ENCODE measurements around the gene SRPK2. TPM values are rescaled to one million over a fixed set of nuclear protein-coding genes. Genes with fewer than 3 reads are reported as not detected.
A peak's percentile ranks its signal among the peaks of the same experiment; 100 is the strongest.

The SRPK2 gene
- total RNA-seq, 1 donor from 2014 or later, result 71.4 TPM

- DNase-seq (ENCODE audit: low read depth), result no peak
These were observed 249.3 kb downstream of the SRPK2 start for GRCh38 chr7:105139381-105139780.

- no peak for DNase-seq (ENCODE audit: low read depth)
These were observed 250.8 kb downstream of the SRPK2 start for GRCh38 chr7:105137898-105138297.

- peak; percentile 45 for DNase-seq (ENCODE audit: low read depth)
These were observed 252.5 kb downstream of the SRPK2 start for GRCh38 chr7:105136221-105136620.

DNA sequence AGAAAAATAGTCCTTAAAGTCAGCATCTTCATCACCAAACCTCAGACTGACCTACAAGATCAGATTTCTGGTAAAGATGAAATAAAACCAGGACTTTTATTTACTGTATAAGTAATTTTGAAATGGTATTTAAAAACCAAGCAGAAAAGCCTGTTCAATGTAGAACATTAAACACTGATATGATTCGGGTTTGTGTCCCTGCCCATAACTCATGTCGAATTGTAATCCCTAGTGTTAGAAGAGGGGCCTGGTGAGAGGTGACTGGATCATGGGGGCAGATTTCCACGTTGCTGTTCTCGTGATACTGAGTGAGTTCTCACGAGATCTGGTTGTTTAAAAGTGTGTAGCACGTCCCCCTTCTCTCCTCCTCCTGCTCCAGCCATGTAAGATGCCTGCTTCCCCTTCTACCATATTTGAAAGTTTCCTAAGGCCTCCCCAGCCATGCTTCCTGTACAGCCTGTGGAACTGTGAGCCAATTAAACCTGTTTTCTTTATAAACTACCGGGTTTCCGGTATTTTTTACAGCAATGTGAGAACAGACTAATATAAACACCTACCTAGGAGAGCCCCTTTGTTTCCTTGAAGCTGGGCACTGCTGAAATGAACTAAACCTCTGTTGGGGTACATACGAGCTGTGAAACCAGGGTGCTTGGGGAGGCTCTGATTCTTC is 254.6 kb downstream of the SRPK2 start:
- DNase-seq (ENCODE audit: low read depth), result no peak

DNA sequence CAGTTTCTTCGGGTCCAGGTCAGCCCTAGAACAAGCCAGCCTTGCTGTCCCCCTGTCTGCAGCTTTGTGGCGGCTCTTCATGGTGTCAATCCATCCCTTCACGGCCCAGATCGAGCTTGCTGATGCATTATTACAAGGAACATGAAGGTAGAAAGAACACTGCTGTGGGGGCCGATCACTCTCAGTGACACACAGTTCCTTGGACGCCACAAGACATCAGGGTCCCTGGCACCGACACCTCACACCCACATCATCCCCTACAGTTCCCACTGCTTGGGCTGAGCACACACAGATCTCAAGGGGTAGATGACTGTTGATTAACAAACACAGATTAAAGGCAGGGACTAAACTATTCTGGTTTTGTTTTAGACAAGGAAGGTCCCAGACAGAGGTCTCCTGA is 255.4 kb downstream of the SRPK2 start:
- no peak for DNase-seq (ENCODE audit: low read depth)

GRCh38 chr7:105132835-105133234 is 255.9 kb downstream of the SRPK2 start:
- no peak for DNase-seq (ENCODE audit: low read depth)

GRCh38 chr7:105132335-105132734 is 256.4 kb downstream of the SRPK2 start:
- no peak for DNase-seq (ENCODE audit: low read depth)

DNA sequence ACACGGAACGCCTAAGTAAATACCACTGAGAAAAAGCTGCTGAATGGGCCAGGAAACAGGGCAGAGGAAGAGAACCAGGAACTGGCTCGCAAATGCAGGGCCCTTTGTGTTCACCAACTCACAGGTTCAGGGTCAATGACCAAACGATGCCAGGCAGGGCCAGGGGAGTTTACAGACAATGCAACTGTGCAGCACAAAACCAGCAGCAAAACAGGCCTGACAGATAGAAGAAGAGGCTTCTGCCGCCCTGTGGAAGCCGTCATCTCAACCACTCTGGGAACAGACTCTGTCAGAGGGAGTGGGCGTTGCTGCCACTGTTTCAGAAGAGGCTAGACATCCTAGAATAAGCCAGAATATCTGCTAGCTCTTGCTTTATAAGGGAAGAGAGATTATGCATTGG is 256.8 kb downstream of the SRPK2 start:
- DNase-seq (ENCODE audit: low read depth), result no peak

- DNase-seq (ENCODE audit: low read depth), result peak; percentile 16
These were observed 257.6 kb downstream of the SRPK2 start for GRCh38 chr7:105131033-105131656.

- DNase-seq (ENCODE audit: low read depth), result peak; percentile 41
These were observed 258.1 kb downstream of the SRPK2 start for GRCh38 chr7:105130580-105130979.

- DNase-seq (ENCODE audit: low read depth), result peak; percentile 58
These were observed 258.7 kb downstream of the SRPK2 start for GRCh38 chr7:105130048-105130447.

GRCh38 chr7:105127179-105127578 is 261.5 kb downstream of the SRPK2 start:
- DNase-seq (ENCODE audit: low read depth), result peak; percentile 39

GRCh38 chr7:105126436-105126975 is 262.2 kb downstream of the SRPK2 start:
- no peak for DNase-seq (ENCODE audit: low read depth)

DNA sequence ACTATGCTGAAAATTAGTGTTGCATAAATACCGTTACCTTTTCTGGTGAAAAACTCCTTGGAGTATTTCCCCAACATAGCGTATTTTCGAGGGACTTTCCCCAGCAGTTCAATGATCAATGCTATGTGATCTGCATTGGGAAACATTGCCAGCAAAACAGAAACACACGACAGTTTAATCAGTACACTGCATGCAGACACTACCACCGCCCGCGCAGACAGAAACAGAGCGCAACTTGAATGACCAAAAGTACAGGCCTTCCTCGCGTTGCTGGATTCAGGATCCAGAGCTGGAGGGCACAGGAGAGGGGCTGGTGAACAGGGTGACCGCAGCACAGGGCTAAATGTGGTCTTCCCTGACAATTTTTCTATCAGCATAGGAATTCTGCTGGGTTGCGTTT is 263.0 kb downstream of the SRPK2 start:
- DNase-seq (ENCODE audit: low read depth), result no peak

DNA sequence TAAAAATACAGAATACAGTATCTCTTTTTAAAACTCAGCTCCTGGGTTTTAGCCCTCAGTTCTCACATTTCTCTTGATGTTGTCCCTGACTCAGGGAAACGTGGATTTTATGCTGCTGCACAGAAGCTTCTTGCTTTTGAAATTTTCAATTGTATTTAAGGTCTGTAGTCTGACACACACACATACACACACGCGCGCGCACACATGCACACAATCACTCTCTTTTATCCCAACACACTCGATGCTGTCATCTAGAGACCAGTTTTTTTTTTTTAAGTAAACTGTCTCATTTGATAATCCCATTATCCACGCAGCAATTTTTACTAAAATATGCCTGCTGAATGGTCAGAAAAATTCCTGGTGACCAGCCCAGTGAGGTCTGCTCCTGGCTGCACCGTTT is 266.1 kb downstream of the SRPK2 start:
- no peak for DNase-seq (ENCODE audit: low read depth)

GRCh38 chr7:105118612-105119600 is 269.8 kb downstream of the SRPK2 start:
- no peak for DNase-seq (ENCODE audit: low read depth)

DNA sequence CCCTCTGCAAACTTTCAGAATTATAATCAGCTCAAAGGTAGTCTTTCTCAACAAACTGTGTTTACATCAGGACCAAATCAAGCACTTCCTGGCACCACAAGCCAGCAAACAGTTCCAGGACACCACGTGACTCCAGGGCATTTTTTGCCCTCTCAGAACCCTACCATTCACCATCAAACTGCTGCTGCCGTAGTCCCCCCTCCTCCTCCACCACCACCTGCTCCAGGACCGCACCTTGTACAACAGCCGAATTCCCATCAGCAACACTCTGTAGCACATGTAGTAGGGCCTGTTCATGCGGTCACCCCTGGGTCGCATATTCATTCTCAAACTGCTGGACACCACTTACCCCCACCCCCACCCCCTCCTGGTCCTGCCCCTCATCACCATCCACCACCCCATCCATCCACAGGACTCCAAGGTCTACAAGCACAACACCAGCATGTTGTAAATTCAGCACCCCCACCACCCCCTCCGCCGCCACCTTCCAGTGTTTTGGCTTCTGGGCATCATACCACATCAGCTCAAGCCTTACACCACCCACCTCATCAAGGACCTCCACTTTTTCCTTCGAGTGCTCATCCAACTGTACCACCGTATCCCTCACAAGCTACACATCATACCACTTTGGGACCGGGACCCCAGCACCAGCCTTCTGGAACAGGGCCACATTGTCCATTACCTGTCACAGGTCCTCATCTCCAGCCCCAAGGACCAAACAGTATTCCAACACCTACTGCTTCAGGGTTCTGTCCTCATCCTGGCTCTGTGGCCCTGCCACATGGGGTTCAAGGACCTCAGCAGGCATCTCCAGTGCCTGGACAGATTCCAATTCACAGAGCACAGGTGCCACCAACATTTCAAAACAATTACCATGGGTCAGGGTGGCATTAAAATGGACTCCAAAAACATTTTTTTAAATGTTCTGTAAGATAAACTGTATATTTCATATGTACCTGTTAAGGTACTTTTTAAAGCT is 276.0 kb downstream of the SRPK2 start:
- no peak for DNase-seq (ENCODE audit: low read depth)

GRCh38 chr7:105107458-105107857 is 281.3 kb downstream of the SRPK2 start:
- DNase-seq (ENCODE audit: low read depth), result no peak

DNA sequence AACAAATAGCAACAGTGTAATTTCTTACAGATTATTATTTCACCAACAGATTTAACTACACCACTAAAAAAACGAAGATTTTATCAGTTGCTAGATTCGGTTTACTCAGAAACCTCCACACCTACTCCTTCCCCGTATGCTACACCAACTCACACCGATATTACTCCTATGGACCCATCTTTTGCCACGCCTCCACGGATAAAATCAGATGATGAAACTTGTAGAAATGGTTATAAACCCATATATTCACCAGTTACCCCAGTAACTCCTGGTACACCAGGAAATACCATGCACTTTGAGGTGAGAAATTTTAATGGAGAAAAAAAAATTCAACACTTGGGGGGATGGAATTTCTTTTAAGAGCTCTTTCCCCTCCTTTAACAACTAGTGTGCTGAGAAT is 282.2 kb downstream of the SRPK2 start:
- no peak for DNase-seq (ENCODE audit: low read depth)

- no peak for DNase-seq (ENCODE audit: low read depth)
These were observed 283.1 kb downstream of the SRPK2 start for GRCh38 chr7:105105579-105105978.

Measured in myocyte (in vitro differentiated cells).